ENCODE results near the gene BCL2L12. TPM values are rescaled to one million over a fixed set of nuclear protein-coding genes. Genes with fewer than 3 reads are reported as not detected.
"Not testable (repeated sequence)": the region's sequence is repeated elsewhere in the genome, so short reads cannot be mapped to it uniquely, and the experiment has no call there.

Gene BCL2L12
- total and polyA plus RNA-seq, 8 donors, result 6.0 to 16.5 (median 10.6) TPM

- H3K27me3 ChIP-seq, result no peaks in the 10 kb centered on the region
- FAIRE-seq (no peak), ATAC-seq (peak in 3 of 4 donors; percentile 33 to 48 (median 48)), DNase-seq (peak in 3 of 6 donors; percentile 30 to 44 (median 35))
- no peak for TF ChIP-seq CTCF (IDR thresholded peaks at IDR 0.05)
- intact Hi-C loops (cut with DNase I), result no loop called here
- no peaks in the 10 kb centered on the region for H3K36me3 ChIP-seq
- no peak overlapping the region for H3K4me3 ChIP-seq
- H3K27ac ChIP-seq, result no peak overlapping the region
- WGBS, 2 donors, result 63 to 70% methylated on average over 20 of the region's 20 CpGs
- H3K4me1 ChIP-seq, result no peaks in the 10 kb centered on the region
- H3K9me3 ChIP-seq, result no peaks in the 10 kb centered on the region
These were observed 46.7 kb downstream of the BCL2L12 start for GRCh38 chr19:49712397-49712859.

GRCh38 chr19:49713236-49713845, 47.6 kb downstream of the BCL2L12 start:
- FAIRE-seq (no peak), DNase-seq (no peak), ATAC-seq (no peak)
- Histone ChIP-seq H3K4me1 (no peaks in the 10 kb centered on the region), H3K4me3 (no peak overlapping the region), H3K9me3 (no peaks in the 10 kb centered on the region), H3K27me3 (no peaks in the 10 kb centered on the region), H3K27ac (no peak overlapping the region), H3K36me3 (no peaks in the 10 kb centered on the region)
- TF ChIP-seq CTCF (IDR thresholded peaks at IDR 0.05), result no peak
- 56 to 64% methylated on average over 8 of the region's 8 CpGs for WGBS, 2 donors
- intact Hi-C loops (cut with DNase I), result no loop called here

- 69 to 71% methylated on average over 3 of the region's 3 CpGs for WGBS, 2 donors
- H3K36me3 ChIP-seq, result no peaks in the 10 kb centered on the region
- intact Hi-C loops (cut with DNase I), result no loop called here
- no peaks in the 10 kb centered on the region for H3K27me3 ChIP-seq
- no peak for TF ChIP-seq CTCF (IDR thresholded peaks at IDR 0.05)
- no peaks in the 10 kb centered on the region for H3K9me3 ChIP-seq
- no peak for ATAC-seq
- H3K4me1 ChIP-seq, result no peaks in the 10 kb centered on the region
- H3K4me3 ChIP-seq, result no peak overlapping the region
- no peak overlapping the region for H3K27ac ChIP-seq
- DNase-seq, result no peak
- FAIRE-seq, result no peak
These were observed 50.4 kb downstream of the BCL2L12 start for GRCh38 chr19:49716154-49716553.

GRCh38 chr19:49718511-49718910, 52.8 kb downstream of the BCL2L12 start:
- Histone ChIP-seq H3K4me3 (no peak overlapping the region), H3K4me1 (no peaks in the 10 kb centered on the region), H3K27ac (no peak overlapping the region), H3K27me3 (no peaks in the 10 kb centered on the region), H3K9me3 (no peaks in the 10 kb centered on the region), H3K36me3 (no peaks in the 10 kb centered on the region)
- no peak for FAIRE-seq
- 89% methylated on average over 8 of the region's 8 CpGs for WGBS, 2 donors
- intact Hi-C loops (cut with DNase I), result no loop called here
- TF ChIP-seq CTCF (IDR thresholded peaks at IDR 0.05), result no peak
- no peak for ATAC-seq
- no peak for DNase-seq

- Histone ChIP-seq H3K4me3 (no peak overlapping the region), H3K4me1 (no peaks in the 10 kb centered on the region), H3K27me3 (no peaks in the 10 kb centered on the region), H3K9me3 (no peaks in the 10 kb centered on the region), H3K27ac (no peak overlapping the region), H3K36me3 (no peaks in the 10 kb centered on the region)
- no peak for ATAC-seq
- intact Hi-C loops (cut with DNase I), result no loop called here
- no peak for DNase-seq
- FAIRE-seq, result no peak
- WGBS, 2 donors, result 81 to 82% methylated on average over 6 of the region's 6 CpGs
- no peak for TF ChIP-seq CTCF (IDR thresholded peaks at IDR 0.05)
These were observed 53.3 kb downstream of the BCL2L12 start for GRCh38 chr19:49718991-49719390.

GRCh38 chr19:49719420-49719819, 53.7 kb downstream of the BCL2L12 start:
- H3K27me3 ChIP-seq; H3K9me3 ChIP-seq; intact Hi-C loops (cut with DNase I); ATAC-seq; H3K36me3 ChIP-seq; H3K27ac ChIP-seq; H3K4me3 ChIP-seq; H3K4me1 ChIP-seq; FAIRE-seq; DNase-seq: not testable (repeated sequence)
- 69 to 72% methylated on average over 22 of the region's 22 CpGs for WGBS, 2 donors
